GM23248 (cell line): ENCODE data around the gene OSTN. TPM values are rescaled to one million over a fixed set of nuclear protein-coding genes. Genes with fewer than 3 reads are reported as not detected.

Experiments used
- DNase-seq: peaks from one replicate; pipeline ENCODE4 v3.0.0-alpha.2; 2015
- H2AFZ ChIP-seq: fragments of 200-600 bp; sonication (generic); 2 replicates; pipeline ENCODE4 v1.6.1; 2016; ENCODE audit warnings: antibody characterized with exemption
- H3F3A ChIP-seq: fragments of 200-600 bp; sonication (generic); 2 replicates; pipeline ENCODE4 v1.6.1; 2016; ENCODE audit warnings: mild to moderate bottlenecking, antibody characterized with exemption, mixed run types; ENCODE audit not compliant: insufficient read depth
- H3K27ac ChIP-seq: fragments of 200-600 bp; sonication (generic); 2 replicates; pipeline ENCODE4 v1.5.1; 2016; ENCODE audit warnings: mild to moderate bottlenecking
- H3K27me3 ChIP-seq: fragments of 200-600 bp; sonication (generic); replicated peaks from 2 replicates; pipeline ENCODE4 v1.6.1; 2016; ENCODE audit warnings: mild to moderate bottlenecking; ENCODE audit not compliant: insufficient read depth
- H3K36me3 ChIP-seq: fragments of 200-600 bp; sonication (generic); 2 replicates; pipeline ENCODE4 v1.6.1; 2016; ENCODE audit warnings: low read depth, mild to moderate bottlenecking
- H3K4me1 ChIP-seq: fragments of 200-600 bp; sonication (generic); 2 replicates; pipeline ENCODE4 v1.6.1; 2016; ENCODE audit warnings: mild to moderate bottlenecking; ENCODE audit not compliant: insufficient read depth
- H3K4me2 ChIP-seq: fragments of 200-600 bp; sonication (generic); one replicate; pipeline ENCODE4 v1.6.1; 2016; ENCODE audit warnings: mild to moderate bottlenecking; ENCODE audit not compliant: unreplicated experiment
- H3K4me3 ChIP-seq: fragments of 200-600 bp; sonication (generic); 2 replicates; pipeline ENCODE4 v1.5.1; 2016; ENCODE audit warnings: mild to moderate bottlenecking
- H3K79me2 ChIP-seq: fragments of 200-600 bp; sonication (generic); 2 replicates; pipeline ENCODE4 v1.6.1; 2016; ENCODE audit warnings: mild to moderate bottlenecking; ENCODE audit not compliant: insufficient read depth
- H3K9ac ChIP-seq: fragments of 200-600 bp; sonication (generic); 2 replicates; pipeline ENCODE4 v1.6.1; 2016; ENCODE audit warnings: mild to moderate bottlenecking
- H3K9me2 ChIP-seq: fragments of 200-600 bp; sonication (generic); 2 replicates; pipeline ENCODE4 v1.6.1; 2016; ENCODE audit warnings: mixed run types, mild to moderate bottlenecking, moderate library complexity; ENCODE audit not compliant: insufficient read depth
- H3K9me3 ChIP-seq: fragments of 200-600 bp; sonication (generic); one replicate; pipeline ENCODE4 v1.6.1; 2017; ENCODE audit warnings: low read depth
- H4K20me1 ChIP-seq: fragments of 200-600 bp; sonication (generic); 2 replicates; pipeline ENCODE4 v1.6.0; 2016; ENCODE audit not compliant: insufficient read depth
- EZH2 ChIP-seq: fragments of 200-600 bp; sonication (generic); IDR thresholded peaks from 2 replicates; pipeline ENCODE4 v1.6.1; 2018; ENCODE audit warnings: antibody characterized with exemption, mild to moderate bottlenecking; ENCODE audit not compliant: insufficient read depth, poor library complexity, severe bottlenecking
- EZH2phosphoT487 ChIP-seq: fragments of 200-600 bp; sonication (generic); IDR thresholded peaks from 2 replicates; pipeline ENCODE4 v1.6.1; 2018; ENCODE audit warnings: antibody characterized with exemption, moderate library complexity, mild to moderate bottlenecking, low read depth; ENCODE audit not compliant: insufficient read depth
- WGBS, 2 experiments: methylation state at CpG; one replicate each; pipeline ENCODE4 v1.1.6; 2015 to 2017; ENCODE audit warnings: low lambda C conversion rate in 2 of 2, low coverage in 1 of 2; ENCODE audit errors: missing lambda C conversion rate in 2 of 2; 5-methylcytosine and 5-hydroxymethylcytosine counted together
- in situ Hi-C: fragments of 300-500 bp; cut with MboI; formaldehyde crosslinking; loops from 2 replicates; pipeline ENCODE4 v1.15.0; 2020
- polyA plus RNA-seq: library from polyadenylated mRNA; unstranded; fragments of >200 nt; fragmentation: Nextera tagmentation; extraction: Ambion mirVana; gene quantifications from 2 replicates; pipeline ENCODE4 v1.2.1, GENCODE V29; 2016
- total RNA-seq: library from RNA; depleted of rRNA; stranded (reverse); fragments of >200 nt; shearing (Covaris generic); gene quantifications from 2 replicates; pipeline ENCODE4 v1.2.3, GENCODE V29; 2014

Gene OSTN
- total and polyA plus RNA-seq, 2 experiments from 2014 or later: not detected

DNA sequence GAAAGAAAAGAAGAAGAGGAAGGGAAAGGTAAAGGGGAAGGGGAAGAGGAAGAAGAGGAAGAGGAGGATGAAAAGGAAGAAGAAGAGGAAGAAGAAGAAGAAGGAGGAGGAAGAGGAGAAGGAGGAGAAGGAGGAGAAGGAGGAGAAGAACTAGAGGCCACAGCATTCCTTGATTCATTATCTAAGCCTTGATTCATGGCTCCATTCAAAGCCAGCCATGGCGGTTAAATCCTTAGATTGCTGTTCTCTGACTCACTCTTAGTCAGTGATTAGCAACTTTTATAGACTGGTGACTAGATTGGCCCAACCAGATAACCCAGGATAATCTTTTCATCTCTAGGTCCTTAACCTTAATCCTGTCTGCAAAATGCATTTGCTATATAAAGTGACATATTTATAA is 47.6 kb downstream of the OSTN start:
- H4K20me1 ChIP-seq: no peaks in the 10 kb centered on the region
- no peak overlapping the region for H3K4me2 ChIP-seq
- 0 to 5% methylated on average over 1 of the region's 1 CpG for WGBS, 2 experiments
- no peak for TF ChIP-seq EZH2phosphoT487
- no peak for TF ChIP-seq EZH2
- H3K4me3 ChIP-seq: no peak overlapping the region
- H3K27me3 ChIP-seq: no peaks in the 10 kb centered on the region
- H3K9me2 ChIP-seq: no peaks in the 10 kb centered on the region
- no peaks in the 10 kb centered on the region for H3K79me2 ChIP-seq
- H3K27ac ChIP-seq: no peak overlapping the region
- DNase-seq: peak; percentile 82
- in situ Hi-C loops: loop anchor here (10.0 kb wide), 1 partner anchor 148 kb away; no protein-coding TSS in a partner anchor
- H3K9me3 ChIP-seq: no peaks in the 10 kb centered on the region
- no peak overlapping the region for H3K9ac ChIP-seq
- no peaks in the 10 kb centered on the region for H3F3A ChIP-seq
- peaks cover 11% of the 10 kb centered on the region for H3K4me1 ChIP-seq
- no peaks in the 10 kb centered on the region for H3K36me3 ChIP-seq
- no peak overlapping the region for H2AFZ ChIP-seq

DNA sequence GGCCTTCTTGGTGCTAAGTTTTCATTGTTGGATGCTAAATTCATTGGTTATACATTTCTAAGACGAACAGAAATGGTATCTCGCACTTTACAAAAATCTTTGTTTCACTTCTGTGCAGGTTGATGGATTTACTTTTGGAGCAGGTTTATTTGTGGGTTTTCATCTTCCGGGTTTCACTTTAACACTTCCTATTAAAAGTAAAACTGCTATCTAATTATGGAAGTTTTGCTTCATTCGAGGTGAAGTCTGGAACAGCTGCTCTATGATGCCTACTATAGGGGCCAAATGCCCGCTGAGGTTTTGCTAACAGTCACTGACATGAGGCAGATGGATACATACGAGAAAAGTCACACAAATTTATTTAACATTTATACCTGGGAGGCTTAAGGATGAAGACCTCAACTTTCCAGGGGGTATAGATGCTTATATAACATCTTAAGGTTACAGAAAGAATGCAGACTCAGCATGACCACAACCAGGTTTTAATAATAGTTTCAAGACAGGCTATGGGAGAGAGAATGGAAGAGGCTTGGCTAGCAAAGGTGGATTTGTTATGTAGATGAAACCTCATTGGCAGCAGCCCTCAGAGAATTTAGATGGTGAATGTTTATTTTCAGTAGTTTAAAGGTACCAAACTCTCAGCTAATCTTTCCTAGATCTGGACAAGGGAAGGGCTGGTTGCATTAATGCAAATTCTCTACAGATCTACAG is 54.2 kb downstream of the OSTN start:
- H3K4me3 ChIP-seq: no peak overlapping the region
- no peak for TF ChIP-seq EZH2
- no peak for TF ChIP-seq EZH2phosphoT487
- H2AFZ ChIP-seq: peak overlapping the region; percentile 12; the same call in 1 of the 2 replicates
- in situ Hi-C loops: no loop called here
- H3K9me2 ChIP-seq: no peaks in the 10 kb centered on the region
- DNase-seq: no peak
- H4K20me1 ChIP-seq: no peaks in the 10 kb centered on the region
- WGBS, 2 experiments: 80 to 82% methylated on average over 6 of the region's 6 CpGs
- no peaks in the 10 kb centered on the region for H3K36me3 ChIP-seq
- no peaks in the 10 kb centered on the region for H3K79me2 ChIP-seq
- H3K9ac ChIP-seq: no peak overlapping the region
- H3K4me1 ChIP-seq: no peaks in the 10 kb centered on the region
- H3K27ac ChIP-seq: no peak overlapping the region
- no peaks in the 10 kb centered on the region for H3K27me3 ChIP-seq
- no peak overlapping the region for H3K4me2 ChIP-seq
- H3K9me3 ChIP-seq: no peaks in the 10 kb centered on the region
- no peaks in the 10 kb centered on the region for H3F3A ChIP-seq

DNA sequence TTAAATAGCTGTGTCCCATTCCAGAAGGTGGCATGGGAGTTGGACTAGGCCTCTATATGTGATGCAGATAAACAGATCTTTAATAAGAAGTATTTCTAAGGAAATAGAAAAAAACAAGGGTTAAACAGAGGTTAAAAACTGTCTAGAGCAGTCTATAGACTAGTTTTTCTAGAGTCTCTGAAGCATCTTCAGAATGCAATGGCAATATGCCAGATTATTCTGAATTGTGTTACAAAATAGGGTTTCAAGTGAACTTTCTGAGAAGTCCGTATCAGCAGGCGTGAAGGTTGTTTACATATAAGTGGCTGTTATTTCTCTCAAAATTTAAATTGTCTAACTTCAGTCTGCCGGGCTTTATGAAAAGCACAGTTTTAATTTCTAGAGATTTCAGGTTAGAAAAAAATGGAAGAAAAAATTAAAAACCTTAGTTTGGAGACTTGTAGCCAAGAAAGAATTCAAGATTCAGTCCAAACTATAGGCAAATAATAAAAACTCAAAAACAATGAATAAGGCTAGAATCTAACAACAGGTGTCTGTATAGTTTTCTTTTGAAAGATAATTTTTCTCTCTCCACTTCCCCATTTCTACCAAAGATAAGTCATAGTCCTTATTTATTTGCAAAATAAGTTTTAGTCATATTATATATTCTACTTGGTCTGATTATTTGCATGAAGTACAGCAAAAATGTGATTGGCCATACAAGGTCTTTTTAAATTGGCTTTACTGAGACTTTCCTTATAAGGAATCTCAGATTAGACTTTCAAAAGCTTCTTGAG is 55.2 kb downstream of the OSTN start:
- TF ChIP-seq EZH2phosphoT487: no peak
- no peak for TF ChIP-seq EZH2
- no peaks in the 10 kb centered on the region for H3K27me3 ChIP-seq

GRCh38 chr3:191255156-191255555 is 56.1 kb downstream of the OSTN start:
- no peaks in the 10 kb centered on the region for H3K4me1 ChIP-seq
- no peaks in the 10 kb centered on the region for H3K79me2 ChIP-seq
- H3K9me2 ChIP-seq: no peaks in the 10 kb centered on the region
- H3K4me3 ChIP-seq: no peak overlapping the region
- DNase-seq: no peak
- WGBS, 2 experiments: 97 to 99% methylated on average over 5 of the region's 5 CpGs
- no peak overlapping the region for H3K4me2 ChIP-seq
- TF ChIP-seq EZH2: no peak
- no peak for TF ChIP-seq EZH2phosphoT487
- no peak overlapping the region for H2AFZ ChIP-seq
- H3K9me3 ChIP-seq: no peaks in the 10 kb centered on the region
- H3K27me3 ChIP-seq: no peaks in the 10 kb centered on the region
- H3K36me3 ChIP-seq: no peaks in the 10 kb centered on the region
- no peaks in the 10 kb centered on the region for H4K20me1 ChIP-seq
- H3K9ac ChIP-seq: no peak overlapping the region
- no peak overlapping the region for H3K27ac ChIP-seq
- in situ Hi-C loops: no loop called here
- no peaks in the 10 kb centered on the region for H3F3A ChIP-seq

More for the DNA sequence above, 55.2 kb downstream of the OSTN start:
- Histone ChIP-seq H3K9ac (no peak overlapping the region), H4K20me1 (no peaks in the 10 kb centered on the region), H3F3A (no peaks in the 10 kb centered on the region), H2AFZ (no peak overlapping the region), H3K4me2 (no peak overlapping the region), H3K79me2 (no peaks in the 10 kb centered on the region), H3K4me1 (no peaks in the 10 kb centered on the region), H3K9me2 (no peaks in the 10 kb centered on the region), H3K4me3 (no peak overlapping the region), H3K9me3 (no peaks in the 10 kb centered on the region), H3K27ac (no peak overlapping the region), H3K36me3 (no peaks in the 10 kb centered on the region)
- no peak for DNase-seq
- WGBS, 2 experiments: 83 to 88% methylated on average over 3 of the region's 3 CpGs
- in situ Hi-C loops: no loop called here
